Tibial nerve (tissue), 4 donors: ENCODE measurements around the gene ZNF18. TPM values are rescaled to one million over a fixed set of nuclear protein-coding genes. Genes with fewer than 3 reads are reported as not detected.

Source experiments
- DNase-seq, 2 donors: peaks; one replicate each; pipeline ENCODE4 v3.0.0-alpha.2; 2019; ENCODE audit warnings: low spot score in 2 of 2
- H3K27ac ChIP-seq, 4 donors: fragments of 200-600 bp; sonication (generic) in 3 of 4; one replicate each; pipeline ENCODE4 v1.5.1; 2017 to 2019; ENCODE audit warnings: mild to moderate bottlenecking in 1 of 4
- H3K27me3 ChIP-seq, 2 donors: fragments of 200-600 bp; sonication (generic) in 1 of 2; one replicate each; pipeline versions ENCODE4 v1.5.1 to v1.6.0; 2017 to 2019
- H3K36me3 ChIP-seq, 3 donors: fragments of 200-600 bp; sonication (generic); one replicate each; pipeline ENCODE4 v1.5.1; 2018 to 2019
- H3K4me1 ChIP-seq, 4 donors: fragments of 200-600 bp; sonication (generic) in 3 of 4; one replicate each; pipeline ENCODE4 v1.5.1; 2017 to 2019
- H3K4me3 ChIP-seq, 4 donors: fragments of 200-600 bp; sonication (generic) in 3 of 4; one replicate each; pipeline ENCODE4 v1.5.1; 2017 to 2019; ENCODE audit warnings: mild to moderate bottlenecking in 1 of 4, moderate library complexity in 1 of 4
- H3K9me3 ChIP-seq, 4 donors: fragments of 200-600 bp; sonication (generic) in 3 of 4; one replicate each; pipeline ENCODE4 v1.5.1; 2017 to 2019
- CTCF ChIP-seq, 5 experiments: fragments of 200-600 bp in 3 of 5; fragments of 450-650 bp in 2 of 5; sonication (generic) in 3 of 5; IDR thresholded peaks; one replicate each; pipeline ENCODE4 v1.5.1; 2016 to 2019; ENCODE audit warnings: antibody characterized with exemption in 5 of 5, mild to moderate bottlenecking in 3 of 5, moderate library complexity in 2 of 5
- POLR2A ChIP-seq, 2 donors: fragments of 450-650 bp; IDR thresholded peaks; one replicate each; pipeline ENCODE4 v1.6.1; 2017; ENCODE audit warnings: antibody characterized with exemption in 2 of 2, mild to moderate bottlenecking in 2 of 2, moderate library complexity in 2 of 2
- WGBS, 2 donors: methylation state at CpG; one replicate each; pipeline ENCODE4 v1.1.5; 2018; 5-methylcytosine and 5-hydroxymethylcytosine counted together
- small RNA-seq: library from RNA; depleted of rRNA; stranded (forward); fragments of <200 nt; gene quantifications from one replicate; pipeline ENCODE3, GENCODE V24; 2016
- total RNA-seq, 4 donors: library from RNA; depleted of rRNA; stranded (reverse); fragments of >200 nt; gene quantifications; one replicate each; pipeline ENCODE4 v1.1.0, GENCODE V29; 2016

The ZNF18 gene
- total RNA-seq, 4 donors from 2014 or later, result 9.2 to 18.4 (median 12.9) TPM

- Histone ChIP-seq H3K27ac (no peak overlapping the region), H3K4me3 (no peak overlapping the region), H3K36me3 (no peaks in the 10 kb centered on the region), H3K27me3 (no peaks in the 10 kb centered on the region), H3K4me1 (no peaks in the 10 kb centered on the region), H3K9me3 (peaks cover 0 to 7% (median 0%) of the 10 kb centered on the region in 4 donors)
- no peak for TF ChIP-seq CTCF (IDR thresholded peaks at IDR 0.05)
- no peak for TF ChIP-seq POLR2A (IDR thresholded peaks at IDR 0.05)
- no peak for DNase-seq
- 49 to 54% methylated on average over 4 of the region's 4 CpGs for WGBS, 2 donors
Measured at GRCh38 chr17:11928436-11928835, 68.8 kb downstream of the ZNF18 start.

Small RNAs within 50 kb of the gene (small RNA-seq; reads per million reads assigned to genes)
- not detected for gene RNU11-2P

Other genes with a start within 250 kb of the ZNF18 start
- gene MAP2K4, start 23.4 kb upstream of the ZNF18 start, total RNA-seq, result 10 to 100 TPM; 17.6 to 28.6 (median 24.0) TPM